DND-41 (cell line): ENCODE data around the gene CACYBP.
"Not testable (repeated sequence)": the region's sequence is repeated elsewhere in the genome, so short reads cannot be mapped to it uniquely, and the experiment has no call there.

Experiments
- ATAC-seq: fragments of 200-7000 bp; cut with Tn5 transposase; 3 replicates; pipeline ENCODE4 v1.9.1; 2021; ENCODE audit warnings: low read depth; ENCODE audit not compliant: insufficient read depth
- DNase-seq: peaks from one replicate; pipeline ENCODE4 v3.0.0-alpha.2; 2020
- H2AFZ ChIP-seq: 2 replicates; pipeline ENCODE4 v1.6.0; 2012; ENCODE audit warnings: low read depth, low read length
- H3K27ac ChIP-seq: 2 replicates; pipeline ENCODE4 v1.5.1; 2012; ENCODE audit warnings: low read length, inconsistent platforms
- H3K27me3 ChIP-seq: fragments of 200-600 bp; sonication (generic); 2 replicates; pipeline ENCODE4 v1.6.0; 2012; ENCODE audit warnings: low read length, mild to moderate bottlenecking, inconsistent platforms; ENCODE audit not compliant: insufficient read depth, poor library complexity
- H3K36me3 ChIP-seq: 2 replicates; pipeline ENCODE4 v1.5.1; 2012; ENCODE audit warnings: low read length, inconsistent platforms; ENCODE audit not compliant: insufficient read depth
- H3K4me1 ChIP-seq: 2 replicates; pipeline ENCODE4 v1.5.1; 2012; ENCODE audit warnings: mild to moderate bottlenecking, low read length; ENCODE audit not compliant: insufficient read depth
- H3K4me2 ChIP-seq: 2 replicates; pipeline ENCODE4 v1.6.0; 2012; ENCODE audit warnings: mild to moderate bottlenecking, moderate library complexity, low read length, inconsistent platforms; ENCODE audit not compliant: insufficient read depth
- H3K4me3 ChIP-seq, 2 experiments: fragments of 200-600 bp in 1 of 2; shearing (Covaris generic) in 1 of 2; 2 replicates each; pipeline ENCODE4 v1.5.1; 2012 to 2016; ENCODE audit warnings: inconsistent platforms in 2 of 2, low read length in 2 of 2, mild to moderate bottlenecking in 2 of 2, low read depth in 1 of 2, moderate library complexity in 1 of 2
- H3K79me2 ChIP-seq: 2 replicates; pipeline ENCODE4 v1.6.0; 2012; ENCODE audit warnings: low read length, inconsistent platforms; ENCODE audit not compliant: insufficient read depth
- H3K9ac ChIP-seq: 2 replicates; pipeline ENCODE4 v1.6.0; 2012; ENCODE audit warnings: low read depth, mild to moderate bottlenecking, inconsistent platforms, low read length, moderate library complexity
- H3K9me3 ChIP-seq: 2 replicates; pipeline ENCODE4 v1.5.1; 2012; ENCODE audit warnings: low read length, moderate library complexity, mild to moderate bottlenecking, inconsistent platforms; ENCODE audit not compliant: insufficient read depth, severe bottlenecking
- H4K20me1 ChIP-seq: 2 replicates; pipeline ENCODE4 v1.6.0; 2012; ENCODE audit warnings: low read length; ENCODE audit not compliant: insufficient read depth
- EZH2 ChIP-seq: IDR thresholded peaks from 3 replicates; pipeline ENCODE4 v1.6.1; 2012; ENCODE audit warnings: borderline replicate concordance, low read depth, mild to moderate bottlenecking, moderate library complexity, low read length, inconsistent platforms; ENCODE audit not compliant: severe bottlenecking
- TF ChIP-seq, protein P1 (sequence below): IDR thresholded peaks from 2 replicates; pipeline ENCODE4 v1.5.1; 2012; ENCODE audit warnings: borderline replicate concordance, low read length, moderate library complexity, mild to moderate bottlenecking; ENCODE audit not compliant: poor library complexity, severe bottlenecking; ENCODE audit errors: extremely low read depth

The CACYBP gene

DNA sequence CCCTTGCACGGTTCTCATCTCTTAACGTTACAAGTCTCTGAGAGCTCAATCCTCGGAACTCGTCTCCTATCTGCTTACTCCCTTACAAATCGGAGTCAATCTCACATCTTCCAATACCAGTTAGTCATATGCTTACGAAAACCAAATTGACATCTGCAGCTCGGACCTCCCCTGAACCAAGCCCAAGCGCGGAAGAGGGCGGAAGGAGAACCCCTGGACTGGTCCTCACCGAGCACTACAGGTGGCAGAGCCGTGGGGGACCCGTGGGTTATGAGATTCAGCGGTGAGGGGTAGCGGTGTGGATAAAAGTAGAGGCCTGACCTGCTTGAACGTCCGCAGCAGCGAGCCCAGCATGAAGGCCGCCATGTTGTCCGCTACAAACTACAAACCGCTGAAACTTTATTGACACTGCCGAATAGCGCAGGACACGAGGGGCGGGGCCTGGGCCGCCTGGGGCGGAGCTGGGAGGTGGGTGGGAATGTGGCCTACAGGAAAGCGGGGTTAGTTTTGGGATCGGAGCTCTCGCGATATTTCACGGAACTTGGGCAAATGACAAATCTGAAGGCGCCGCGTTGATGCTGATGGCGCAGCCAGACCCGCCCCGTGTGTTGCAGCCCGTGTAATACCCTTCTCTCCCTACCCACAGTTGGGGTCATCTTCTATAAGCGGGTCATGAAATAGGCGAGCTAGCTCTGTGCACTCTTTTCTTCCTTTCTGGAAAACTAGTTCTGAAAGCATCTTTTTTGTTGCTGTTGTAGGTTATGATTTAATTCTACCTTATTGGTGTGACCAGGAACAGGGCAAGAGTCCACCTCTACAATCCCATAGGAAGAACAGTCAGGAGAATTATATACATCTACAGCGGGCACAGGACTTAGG is 23.5 kb downstream of the CACYBP start, which contains the start of gene MRPS14:
Gene MRPS14, minus strand, starts transcription at position 383 of the 879 bp plus-strand sequence. Its CDS starts 17 bp downstream, at position 366.
- Histone ChIP-seq H3K27ac (peak within 1 kb of the TSS; percentile 92), H3K27me3 (no peaks in the 10 kb centered on the region), H2AFZ (peak within 1 kb of the TSS; percentile 90), H3K4me2 (peak within 1 kb of the TSS; percentile 87), H3K36me3 (peaks cover 11% of the 10 kb centered on the region), H4K20me1 (peaks cover 14% of the 10 kb centered on the region; the same call in 1 of the 2 replicates), H3K4me3 (peak within 1 kb of the TSS; percentile 98 to 99), H3K9ac (peak within 1 kb of the TSS; percentile 91), H3K79me2 (peaks cover 49% of the 10 kb centered on the region), H3K4me1 (peaks cover 28% of the 10 kb centered on the region), H3K9me3 (no peaks in the 10 kb centered on the region)
- DNase-seq (peak; percentile 99), ATAC-seq (peak; percentile 93)
- TF ChIP-seq, protein P1, sequence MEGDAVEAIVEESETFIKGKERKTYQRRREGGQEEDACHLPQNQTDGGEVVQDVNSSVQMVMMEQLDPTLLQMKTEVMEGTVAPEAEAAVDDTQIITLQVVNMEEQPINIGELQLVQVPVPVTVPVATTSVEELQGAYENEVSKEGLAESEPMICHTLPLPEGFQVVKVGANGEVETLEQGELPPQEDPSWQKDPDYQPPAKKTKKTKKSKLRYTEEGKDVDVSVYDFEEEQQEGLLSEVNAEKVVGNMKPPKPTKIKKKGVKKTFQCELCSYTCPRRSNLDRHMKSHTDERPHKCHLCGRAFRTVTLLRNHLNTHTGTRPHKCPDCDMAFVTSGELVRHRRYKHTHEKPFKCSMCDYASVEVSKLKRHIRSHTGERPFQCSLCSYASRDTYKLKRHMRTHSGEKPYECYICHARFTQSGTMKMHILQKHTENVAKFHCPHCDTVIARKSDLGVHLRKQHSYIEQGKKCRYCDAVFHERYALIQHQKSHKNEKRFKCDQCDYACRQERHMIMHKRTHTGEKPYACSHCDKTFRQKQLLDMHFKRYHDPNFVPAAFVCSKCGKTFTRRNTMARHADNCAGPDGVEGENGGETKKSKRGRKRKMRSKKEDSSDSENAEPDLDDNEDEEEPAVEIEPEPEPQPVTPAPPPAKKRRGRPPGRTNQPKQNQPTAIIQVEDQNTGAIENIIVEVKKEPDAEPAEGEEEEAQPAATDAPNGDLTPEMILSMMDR, result no peak
- TF ChIP-seq EZH2, result no peak

- H3K79me2 ChIP-seq, result peaks cover 45% of the 10 kb centered on the region
- H2AFZ ChIP-seq, result peak overlapping the region; percentile 84
- H4K20me1 ChIP-seq, result peaks cover 12% of the 10 kb centered on the region; the same call in 1 of the 2 replicates
- H3K4me3 ChIP-seq, result peak overlapping the region; percentile 37 to 98; a peak in 3 of 4 replicates
- not testable (repeated sequence) for H3K27me3 ChIP-seq, H3K9me3 ChIP-seq, H3K36me3 ChIP-seq, ATAC-seq, DNase-seq
- peak overlapping the region; percentile 82 for H3K4me2 ChIP-seq
- peak overlapping the region; percentile 83 for H3K27ac ChIP-seq
- H3K4me1 ChIP-seq, result peaks cover 28% of the 10 kb centered on the region
- H3K9ac ChIP-seq, result peak overlapping the region; percentile 91
Observed at GRCh38 chr1:175023922-175024242, 24.1 kb downstream of the CACYBP start.

DNA sequence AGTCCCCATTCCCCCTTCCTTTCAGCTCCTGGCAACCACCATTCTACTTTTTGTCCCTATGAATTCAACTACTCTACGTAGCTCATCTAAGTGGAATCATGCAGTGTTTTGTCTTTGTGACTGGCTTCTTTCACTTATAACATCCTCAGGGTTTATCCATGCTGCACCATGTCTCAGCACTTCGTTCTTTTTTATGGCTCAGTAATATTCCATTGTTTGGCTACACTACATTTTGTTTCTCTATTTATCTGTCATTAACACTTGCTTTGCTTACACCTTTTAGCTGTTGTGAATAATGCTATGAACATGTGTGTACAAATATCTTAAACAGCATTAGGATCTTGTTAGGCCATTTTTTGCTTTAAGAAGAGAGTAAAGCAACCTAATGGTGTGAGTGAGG is 25.0 kb downstream of the CACYBP start:
- H4K20me1 ChIP-seq, result peaks cover 10% of the 10 kb centered on the region; the same call in 1 of the 2 replicates
- no peaks in the 10 kb centered on the region for H3K27me3 ChIP-seq
- TF ChIP-seq, protein P1, result no peak
- TF ChIP-seq EZH2, result no peak
- H3K9ac ChIP-seq, result no peak overlapping the region
- H3K27ac ChIP-seq, result no peak overlapping the region
- H3K4me3 ChIP-seq, result no peak overlapping the region
- peaks cover 33% of the 10 kb centered on the region for H3K4me1 ChIP-seq
- peak overlapping the region; percentile 64 for H2AFZ ChIP-seq
- DNase-seq (no peak), ATAC-seq (no peak)
- no peaks in the 10 kb centered on the region; the same call in none of the 2 replicates for H3K36me3 ChIP-seq
- H3K4me2 ChIP-seq, result no peak overlapping the region
- peaks cover 39% of the 10 kb centered on the region for H3K79me2 ChIP-seq
- no peaks in the 10 kb centered on the region for H3K9me3 ChIP-seq

DNA sequence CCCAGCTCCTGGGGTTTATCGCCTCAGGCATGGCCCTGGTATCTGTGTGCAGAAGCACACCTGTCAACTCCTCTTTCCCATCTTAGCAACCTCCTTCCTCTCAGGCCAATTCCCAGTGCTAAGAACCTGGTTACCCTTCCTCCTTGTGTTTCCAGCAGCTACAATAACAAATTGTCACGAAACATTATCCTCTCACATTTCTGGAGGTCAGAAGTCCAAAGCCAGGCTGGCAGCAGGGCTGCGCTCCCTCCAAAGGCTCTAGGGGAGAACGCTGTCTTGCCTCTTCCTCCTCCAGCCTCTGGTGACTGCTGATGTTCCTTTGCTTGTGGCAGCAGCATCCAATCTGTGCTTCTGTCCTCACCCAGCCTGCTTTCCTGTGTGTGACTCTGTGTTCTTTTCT is 34.2 kb downstream of the CACYBP start:
- no peak overlapping the region for H3K27ac ChIP-seq
- TF ChIP-seq, protein P1, result no peak
- no peak for TF ChIP-seq EZH2
- no peak overlapping the region for H3K9ac ChIP-seq
- no peak overlapping the region for H3K4me3 ChIP-seq
- DNase-seq (no peak), ATAC-seq (no peak)
- H3K4me1 ChIP-seq, result peaks cover 9% of the 10 kb centered on the region
- H3K79me2 ChIP-seq, result no peaks in the 10 kb centered on the region
- no peaks in the 10 kb centered on the region for H3K27me3 ChIP-seq
- H3K9me3 ChIP-seq, result no peaks in the 10 kb centered on the region
- H4K20me1 ChIP-seq, result no peaks in the 10 kb centered on the region
- no peak overlapping the region for H2AFZ ChIP-seq
- no peaks in the 10 kb centered on the region for H3K36me3 ChIP-seq
- H3K4me2 ChIP-seq, result no peak overlapping the region
